Astrocyte (in vitro differentiated cells and primary cell): Measurements from ENCODE around the gene PDE8A.

Experiments
- EZH2 ChIP-seq: IDR thresholded peaks from 2 replicates; pipeline ENCODE4 v1.6.1; 2012; ENCODE audit warnings: mild to moderate bottlenecking, low read length, inconsistent platforms; ENCODE audit not compliant: insufficient read depth
- TF ChIP-seq, protein P1 (sequence below): IDR thresholded peaks from 2 replicates; pipeline ENCODE4 v1.5.1; 2011; ENCODE audit warnings: low read depth, mild to moderate bottlenecking, inconsistent platforms, low read length, moderate library complexity; ENCODE audit not compliant: insufficient read depth

DNA sequence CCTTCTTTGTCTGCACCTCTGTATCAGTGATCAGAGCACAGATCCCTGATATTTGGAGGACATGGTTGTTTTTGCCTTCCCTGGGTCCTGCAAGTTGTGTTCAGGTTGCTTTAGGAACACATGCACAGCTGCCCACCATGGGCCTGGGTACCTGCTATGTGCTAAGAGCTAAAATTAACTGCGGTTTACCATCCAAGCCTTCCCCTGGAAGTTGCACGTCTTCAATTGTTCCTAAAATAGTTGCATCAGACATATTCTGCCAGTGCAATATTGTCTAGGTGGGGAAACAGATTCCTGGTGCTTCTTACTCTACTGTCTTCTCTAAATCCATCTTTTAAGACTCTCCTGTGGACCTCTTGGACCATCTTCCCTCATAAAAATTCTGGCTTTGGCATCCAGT is 80.9 kb downstream of the PDE8A start:
- TF ChIP-seq, protein P1, sequence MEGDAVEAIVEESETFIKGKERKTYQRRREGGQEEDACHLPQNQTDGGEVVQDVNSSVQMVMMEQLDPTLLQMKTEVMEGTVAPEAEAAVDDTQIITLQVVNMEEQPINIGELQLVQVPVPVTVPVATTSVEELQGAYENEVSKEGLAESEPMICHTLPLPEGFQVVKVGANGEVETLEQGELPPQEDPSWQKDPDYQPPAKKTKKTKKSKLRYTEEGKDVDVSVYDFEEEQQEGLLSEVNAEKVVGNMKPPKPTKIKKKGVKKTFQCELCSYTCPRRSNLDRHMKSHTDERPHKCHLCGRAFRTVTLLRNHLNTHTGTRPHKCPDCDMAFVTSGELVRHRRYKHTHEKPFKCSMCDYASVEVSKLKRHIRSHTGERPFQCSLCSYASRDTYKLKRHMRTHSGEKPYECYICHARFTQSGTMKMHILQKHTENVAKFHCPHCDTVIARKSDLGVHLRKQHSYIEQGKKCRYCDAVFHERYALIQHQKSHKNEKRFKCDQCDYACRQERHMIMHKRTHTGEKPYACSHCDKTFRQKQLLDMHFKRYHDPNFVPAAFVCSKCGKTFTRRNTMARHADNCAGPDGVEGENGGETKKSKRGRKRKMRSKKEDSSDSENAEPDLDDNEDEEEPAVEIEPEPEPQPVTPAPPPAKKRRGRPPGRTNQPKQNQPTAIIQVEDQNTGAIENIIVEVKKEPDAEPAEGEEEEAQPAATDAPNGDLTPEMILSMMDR, result no peak
- no peak for TF ChIP-seq EZH2
